CD4-positive, alpha-beta T cell (primary cell): Measurements from ENCODE around the gene VWA8. TPM values are rescaled to one million over a fixed set of nuclear protein-coding genes. Genes with fewer than 3 reads are reported as not detected.

Source experiments
- ATAC-seq: fragments of 200-7000 bp; cut with Tn5 transposase; one replicate; pipeline ENCODE4 v1.10.0; 2022; ENCODE audit warnings: mild to moderate bottlenecking; ENCODE audit not compliant: poor library complexity
- CTCF ChIA-PET: fragments of 350-600 bp; sonication (Branson Sonifier 250); formaldehyde crosslinking; loops from one replicate; lab custom pipeline; 2021; ENCODE audit warnings: antibody characterized with exemption, inconsistent platforms; lab: Charles Lee
- POLR2A ChIA-PET: fragments of 350-600 bp; sonication (Branson Sonifier 250); formaldehyde crosslinking; loops from one replicate; lab custom pipeline; 2021; ENCODE audit warnings: antibody characterized with exemption, inconsistent platforms; lab: Charles Lee
- DNase-seq, 14 experiments: peaks; one replicate each; pipeline ENCODE4 v3.0.0-alpha.2; 2013 to 2020; ENCODE audit warnings: mixed read lengths in 2 of 14
- H3K27ac ChIP-seq, 2 donors: one replicate each; pipeline versions ENCODE4 v1.5.1 to v1.7.0; 2013; ENCODE audit warnings: low read length in 2 of 2, low read depth in 1 of 2, mild to moderate bottlenecking in 1 of 2
- H3K27me3 ChIP-seq, 2 experiments: 1 replicate in 1 of 2; 2 replicates in 1 of 2; pipeline versions ENCODE4 v1.6.1 to v1.7.0; 2013; ENCODE audit warnings: low read length in 2 of 2, control low read depth in 1 of 2, mild to moderate bottlenecking in 1 of 2, moderate library complexity in 1 of 2; ENCODE audit not compliant: insufficient read depth in 2 of 2, control insufficient read depth in 1 of 2
- H3K36me3 ChIP-seq: one replicate; pipeline ENCODE4 v1.6.1; 2013; ENCODE audit warnings: low read length, control low read depth; ENCODE audit not compliant: insufficient read depth
- H3K4me1 ChIP-seq: one replicate; pipeline ENCODE4 v1.6.1; 2013; ENCODE audit warnings: low read length, control low read depth; ENCODE audit not compliant: insufficient read depth
- H3K4me3 ChIP-seq: one replicate; pipeline ENCODE4 v1.5.1; 2013; ENCODE audit warnings: mild to moderate bottlenecking, low read length, moderate library complexity
- H3K9me3 ChIP-seq, 2 experiments: 1 replicate in 1 of 2; 2 replicates in 1 of 2; pipeline versions ENCODE4 v1.6.1 to v1.7.0; 2013; ENCODE audit warnings: low read length in 2 of 2, mild to moderate bottlenecking in 2 of 2, control low read depth in 1 of 2, moderate library complexity in 1 of 2; ENCODE audit not compliant: control insufficient read depth in 1 of 2, insufficient read depth in 1 of 2
- H3K27ac Mint-ChIP-seq: one replicate; pipeline ENCODE4 v1.8.0; 2020; ENCODE audit warnings: mixed read lengths
- H3K27me3 Mint-ChIP-seq: one replicate; pipeline ENCODE4 v1.8.0; 2021; ENCODE audit warnings: mixed read lengths
- H3K36me3 Mint-ChIP-seq: one replicate; pipeline ENCODE4 v1.8.0; 2021; ENCODE audit warnings: low read depth, mixed read lengths
- H3K4me1 Mint-ChIP-seq: one replicate; pipeline ENCODE4 v1.8.0; 2021; ENCODE audit warnings: low read depth, mixed read lengths
- H3K4me3 Mint-ChIP-seq: one replicate; pipeline ENCODE4 v1.8.0; 2020; ENCODE audit warnings: mild to moderate bottlenecking, mixed read lengths
- H3K9me3 Mint-ChIP-seq: one replicate; pipeline ENCODE4 v1.8.0; 2020; ENCODE audit warnings: mixed read lengths
- intact Hi-C, 2 experiments: fragments of 100-400 bp; cut with DNase I in 1 of 2; cut with micrococcal nuclease in 1 of 2; formaldehyde crosslinking; loops; one replicate each; pipeline versions ENCODE4 v1.15.1 to v1.9.0; 2023 to 2025; cut with DNase I, micrococcal nuclease
- total RNA-seq, 174 experiments: library from RNA in 2 of 174; stranded (reverse) in 2 of 174; gene quantifications; one replicate each; pipeline ENCODE4 v1.2.3 and lab custom pipeline; 2021 to 2026
- TF ChIP-seq, protein P1 (sequence below): fragments of 200-600 bp; IDR thresholded peaks from one replicate; pipeline ENCODE4 v1.8.0; 2022; ENCODE audit warnings: antibody characterized with exemption, mild to moderate bottlenecking

Gene VWA8
- total RNA-seq, 2 experiments from 2014 or later, result 18.7 to 19.0 TPM

DNA sequence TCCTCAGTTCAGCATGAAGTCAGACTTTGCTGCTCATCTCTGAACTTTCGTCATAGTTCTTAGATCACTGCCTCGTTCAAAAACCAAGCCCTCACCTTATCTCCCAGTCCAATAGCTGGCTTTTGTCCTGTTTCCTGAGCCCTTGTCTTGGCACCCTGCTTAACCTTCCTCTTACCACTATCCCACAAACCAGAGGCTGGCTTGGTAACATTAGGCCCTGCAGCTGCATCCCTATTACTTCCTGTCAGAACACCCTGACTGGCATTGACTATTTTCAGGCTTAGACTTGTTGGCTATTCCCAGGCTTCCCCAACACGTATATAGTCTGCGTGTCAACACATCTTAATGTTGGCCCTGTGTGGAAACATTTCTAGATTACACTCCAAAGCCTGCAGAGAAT, 172.4 kb downstream of the VWA8 start:
- CTCF ChIA-PET, result no interaction called here
- Mint-ChIP-seq H3K9me3 (no peaks in the 10 kb centered on the region), H3K27ac (no peak overlapping the region), H3K36me3 (peaks cover 34% of the 10 kb centered on the region), H3K4me1 (no peaks in the 10 kb centered on the region), H3K4me3 (no peak overlapping the region), H3K27me3 (no peaks in the 10 kb centered on the region)
- DNase-seq (no peak), ATAC-seq (no peak)
- TF ChIP-seq, protein P1, sequence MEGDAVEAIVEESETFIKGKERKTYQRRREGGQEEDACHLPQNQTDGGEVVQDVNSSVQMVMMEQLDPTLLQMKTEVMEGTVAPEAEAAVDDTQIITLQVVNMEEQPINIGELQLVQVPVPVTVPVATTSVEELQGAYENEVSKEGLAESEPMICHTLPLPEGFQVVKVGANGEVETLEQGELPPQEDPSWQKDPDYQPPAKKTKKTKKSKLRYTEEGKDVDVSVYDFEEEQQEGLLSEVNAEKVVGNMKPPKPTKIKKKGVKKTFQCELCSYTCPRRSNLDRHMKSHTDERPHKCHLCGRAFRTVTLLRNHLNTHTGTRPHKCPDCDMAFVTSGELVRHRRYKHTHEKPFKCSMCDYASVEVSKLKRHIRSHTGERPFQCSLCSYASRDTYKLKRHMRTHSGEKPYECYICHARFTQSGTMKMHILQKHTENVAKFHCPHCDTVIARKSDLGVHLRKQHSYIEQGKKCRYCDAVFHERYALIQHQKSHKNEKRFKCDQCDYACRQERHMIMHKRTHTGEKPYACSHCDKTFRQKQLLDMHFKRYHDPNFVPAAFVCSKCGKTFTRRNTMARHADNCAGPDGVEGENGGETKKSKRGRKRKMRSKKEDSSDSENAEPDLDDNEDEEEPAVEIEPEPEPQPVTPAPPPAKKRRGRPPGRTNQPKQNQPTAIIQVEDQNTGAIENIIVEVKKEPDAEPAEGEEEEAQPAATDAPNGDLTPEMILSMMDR, result no peak
- no peak overlapping the region for H3K4me3 ChIP-seq
- H3K27ac ChIP-seq, result no peak overlapping the region
- H3K4me1 ChIP-seq, result no peaks in the 10 kb centered on the region
- intact Hi-C loops, result no loop called here
- no peaks in the 10 kb centered on the region for H3K27me3 ChIP-seq
- H3K36me3 ChIP-seq, result no peaks in the 10 kb centered on the region
- H3K9me3 ChIP-seq, result no peaks in the 10 kb centered on the region
- POLR2A ChIA-PET, result no interaction called here

DNA sequence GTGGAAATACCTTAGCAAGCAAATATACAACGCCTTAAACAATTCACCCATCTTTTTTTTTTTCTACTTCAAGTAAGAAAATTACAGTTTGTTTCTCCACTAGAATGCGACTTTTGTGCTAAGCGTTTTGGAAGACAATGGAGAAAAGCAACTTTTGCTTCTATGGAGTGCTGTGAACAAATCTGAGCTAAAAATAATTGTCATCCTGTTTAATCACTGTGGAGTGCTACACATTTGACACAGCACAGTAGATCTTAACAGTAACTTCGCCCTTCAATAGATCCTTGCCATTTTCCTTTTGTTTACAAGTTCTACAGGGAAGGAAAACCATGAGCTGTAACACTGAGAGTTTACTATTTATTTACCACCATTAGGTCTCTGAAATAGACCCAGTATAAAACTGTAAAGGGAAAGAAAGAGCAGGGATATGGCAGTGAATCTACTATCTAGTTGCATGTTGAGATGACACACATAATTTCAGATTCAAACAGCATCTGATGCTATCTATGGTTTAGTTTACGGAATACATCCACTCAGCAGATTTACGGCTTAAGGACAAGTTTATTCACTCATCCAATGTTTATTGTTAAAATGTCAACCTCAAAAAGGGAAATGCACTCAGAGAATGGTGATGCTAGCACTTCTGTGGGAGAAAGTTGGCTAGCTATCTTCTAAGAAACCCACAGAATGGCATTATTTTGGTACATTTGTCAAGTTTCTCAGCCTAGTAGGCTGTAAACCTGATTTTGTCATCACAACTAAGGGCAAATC, 175.3 kb downstream of the VWA8 start:
- ChIA-PET POLR2A (no interaction called here), CTCF (interaction anchor here (1.4 kb wide), 1 partner anchor 12 kb away, joined by 3 read pairs; no protein-coding TSS in a partner anchor)
- no peak for DNase-seq
- intact Hi-C loops, result no loop called here
- Mint-ChIP-seq H3K9me3 (no peaks in the 10 kb centered on the region), H3K27ac (no peak overlapping the region), H3K4me3 (no peak overlapping the region), H3K4me1 (no peaks in the 10 kb centered on the region), H3K36me3 (peaks cover 34% of the 10 kb centered on the region), H3K27me3 (no peaks in the 10 kb centered on the region)
- H3K9me3 ChIP-seq, result no peaks in the 10 kb centered on the region
- no peaks in the 10 kb centered on the region for H3K4me1 ChIP-seq
- no peak for ATAC-seq
- TF ChIP-seq, protein P1, result no peak
- H3K27me3 ChIP-seq, result no peaks in the 10 kb centered on the region
- peaks cover 4% of the 10 kb centered on the region for H3K36me3 ChIP-seq
- H3K27ac ChIP-seq, result no peak overlapping the region
- no peak overlapping the region for H3K4me3 ChIP-seq

DNA sequence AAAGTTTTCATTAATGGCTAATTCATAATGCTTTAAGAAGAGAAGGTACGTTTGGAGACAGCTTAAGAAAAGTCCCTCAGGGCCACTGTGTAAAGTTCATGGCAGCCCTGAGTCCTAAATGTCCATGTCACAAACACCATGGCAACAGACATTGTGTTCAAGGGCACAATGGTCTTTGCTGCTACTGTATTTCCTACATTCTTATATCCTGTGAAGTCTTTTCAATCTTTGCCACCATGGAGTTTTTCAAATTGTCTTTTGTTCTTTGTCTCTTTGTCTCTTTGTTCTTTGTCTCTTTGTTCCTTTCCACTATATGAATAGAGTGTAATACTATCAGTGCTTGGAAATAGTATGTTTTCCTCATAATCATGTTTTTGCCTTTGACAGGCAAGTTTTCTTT, 178.8 kb downstream of the VWA8 start:
- Mint-ChIP-seq H3K27me3 (no peaks in the 10 kb centered on the region), H3K9me3 (no peaks in the 10 kb centered on the region), H3K27ac (no peak overlapping the region), H3K4me1 (no peaks in the 10 kb centered on the region), H3K36me3 (peaks cover 26% of the 10 kb centered on the region), H3K4me3 (no peak overlapping the region)
- H3K27ac ChIP-seq, result no peak overlapping the region
- ATAC-seq (no peak), DNase-seq (no peak)
- intact Hi-C loops, result no loop called here
- no peak overlapping the region for H3K4me3 ChIP-seq
- no peaks in the 10 kb centered on the region for H3K4me1 ChIP-seq
- POLR2A ChIA-PET, result no interaction called here
- H3K9me3 ChIP-seq, result no peaks in the 10 kb centered on the region
- CTCF ChIA-PET, result no interaction called here
- TF ChIP-seq, protein P1, result no peak
- peaks cover 4% of the 10 kb centered on the region for H3K36me3 ChIP-seq
- no peaks in the 10 kb centered on the region for H3K27me3 ChIP-seq
